ENCODE measurements around the gene FAM181A.

The FAM181A gene

DNA sequence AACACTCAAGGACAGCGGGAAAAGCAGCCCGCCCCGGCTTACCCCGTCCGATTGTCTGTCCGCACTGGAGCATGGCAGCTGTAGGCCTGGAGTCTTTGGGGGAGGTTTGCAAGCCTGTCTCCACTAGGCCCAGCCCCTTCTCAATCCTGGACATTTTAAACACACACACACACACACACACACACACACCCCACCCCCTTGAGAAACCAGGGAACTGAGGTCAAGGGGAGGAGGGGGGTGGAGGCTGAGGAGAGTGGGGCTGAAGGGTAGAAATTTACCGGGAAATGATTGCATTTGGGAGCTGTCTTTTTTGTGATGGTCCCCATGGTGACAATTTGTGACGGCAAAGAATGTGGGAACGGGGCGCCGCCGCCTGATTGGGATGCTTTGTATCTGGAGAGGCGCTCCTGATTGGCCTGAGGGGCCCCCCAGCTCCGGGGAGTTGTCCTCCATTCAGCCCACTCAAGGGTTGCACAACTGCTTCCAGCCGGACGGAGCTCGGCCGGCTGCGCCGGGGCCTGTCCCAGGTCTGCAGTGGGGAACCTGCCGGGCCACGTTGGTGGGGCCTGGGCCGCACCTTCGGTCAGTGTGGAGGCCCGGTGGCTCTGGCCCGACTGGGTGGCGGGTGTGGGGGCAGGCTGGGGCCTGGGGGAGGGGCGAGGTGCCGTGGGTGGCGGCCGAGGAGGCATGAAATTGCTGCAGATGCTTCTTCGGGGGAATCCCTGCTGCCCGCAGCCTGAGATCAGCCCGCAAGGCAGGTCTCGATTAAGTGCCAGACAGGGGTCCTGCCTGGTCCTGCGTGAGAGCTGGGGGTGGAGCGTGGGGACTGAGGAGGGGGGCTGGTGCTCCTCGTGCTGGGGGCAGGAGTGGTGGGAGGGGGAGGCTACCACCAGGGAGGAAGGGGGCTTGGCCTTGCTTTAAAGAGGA is at the start of gene FAM181A:
TSS of gene FAM181A (plus strand) at position 472 of the 927 bp plus-strand sequence. CDS start 942 bp downstream, outside the sequence.
- DNase-seq (ENCODE audit: low read depth in 3 of 3) = no peak

DNA sequence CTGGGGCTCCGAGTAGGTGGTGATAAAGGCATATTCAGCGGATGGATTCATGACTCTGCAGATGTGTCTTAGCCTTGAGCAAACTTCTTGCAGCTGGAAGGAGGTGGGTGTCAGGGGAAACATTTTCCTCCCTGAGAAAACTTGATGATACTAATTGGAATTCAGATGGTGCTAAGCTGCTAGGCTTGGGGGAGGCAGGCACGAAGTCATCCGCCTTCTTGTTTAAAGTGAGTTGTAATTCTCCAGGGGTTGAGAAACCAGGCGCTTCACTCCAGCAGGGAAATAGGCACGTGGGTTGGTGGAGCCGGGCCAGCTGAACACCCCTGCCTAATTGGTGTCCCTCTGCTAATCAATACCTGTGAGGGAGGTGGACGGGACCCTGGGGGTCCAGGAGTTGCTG is 48.9 kb upstream of the FAM181A start:
- no peak for DNase-seq (ENCODE audit: low read depth in 3 of 3)

DNA sequence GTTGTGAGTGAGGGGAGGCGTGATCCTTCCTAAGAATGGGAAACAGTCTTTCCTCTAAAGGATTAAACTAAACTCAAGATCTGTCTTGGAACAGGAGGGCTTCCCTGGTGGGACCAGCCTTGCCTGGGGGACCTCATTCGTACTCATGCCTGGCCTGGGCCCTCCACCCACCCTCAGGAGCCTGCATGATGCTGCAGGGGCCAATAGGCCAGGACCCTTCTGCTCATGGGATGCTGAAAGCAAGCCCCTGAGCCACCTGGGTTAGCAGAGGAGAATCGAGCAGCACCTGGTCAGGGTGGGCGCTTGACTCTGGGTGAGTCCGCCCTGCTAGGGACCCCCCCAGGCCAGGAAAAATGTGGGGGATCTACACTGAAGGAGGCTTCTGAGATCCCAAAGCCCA is 48.3 kb upstream of the FAM181A start:
- DNase-seq (ENCODE audit: low read depth in 3 of 3) = no peak

DNA sequence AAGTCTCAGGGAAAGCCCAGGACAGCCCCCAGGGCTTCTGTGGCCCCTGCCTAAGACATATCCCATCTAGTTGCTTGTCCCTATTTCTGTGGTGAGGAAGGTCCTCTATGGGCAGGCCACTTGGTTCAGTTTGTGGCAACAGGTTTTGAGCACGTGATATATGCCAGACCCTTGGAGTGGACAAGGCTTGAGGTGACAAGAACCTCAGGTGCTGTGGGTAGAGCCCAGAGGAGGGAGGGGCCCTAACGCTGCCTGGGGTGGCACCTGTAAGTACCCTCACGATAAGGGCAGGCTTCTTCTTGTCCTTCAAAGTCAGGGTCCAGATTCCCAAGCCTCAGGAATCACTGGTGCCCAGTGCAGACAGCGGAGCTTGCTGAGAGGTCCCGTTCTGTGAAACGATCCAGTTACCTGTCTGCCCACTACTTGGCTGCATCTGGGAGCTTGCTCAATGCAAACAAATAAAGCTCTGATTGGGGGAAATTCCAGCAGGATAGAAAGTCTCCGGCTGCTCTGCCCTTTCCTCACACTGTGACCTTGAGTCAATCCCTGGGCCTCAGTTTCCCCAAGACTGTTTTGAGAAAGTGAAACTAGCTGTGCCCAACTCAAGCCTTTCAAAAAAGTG is 47.7 kb upstream of the FAM181A start:
- DNase-seq (ENCODE audit: low read depth in 3 of 3) = no peak

DNA sequence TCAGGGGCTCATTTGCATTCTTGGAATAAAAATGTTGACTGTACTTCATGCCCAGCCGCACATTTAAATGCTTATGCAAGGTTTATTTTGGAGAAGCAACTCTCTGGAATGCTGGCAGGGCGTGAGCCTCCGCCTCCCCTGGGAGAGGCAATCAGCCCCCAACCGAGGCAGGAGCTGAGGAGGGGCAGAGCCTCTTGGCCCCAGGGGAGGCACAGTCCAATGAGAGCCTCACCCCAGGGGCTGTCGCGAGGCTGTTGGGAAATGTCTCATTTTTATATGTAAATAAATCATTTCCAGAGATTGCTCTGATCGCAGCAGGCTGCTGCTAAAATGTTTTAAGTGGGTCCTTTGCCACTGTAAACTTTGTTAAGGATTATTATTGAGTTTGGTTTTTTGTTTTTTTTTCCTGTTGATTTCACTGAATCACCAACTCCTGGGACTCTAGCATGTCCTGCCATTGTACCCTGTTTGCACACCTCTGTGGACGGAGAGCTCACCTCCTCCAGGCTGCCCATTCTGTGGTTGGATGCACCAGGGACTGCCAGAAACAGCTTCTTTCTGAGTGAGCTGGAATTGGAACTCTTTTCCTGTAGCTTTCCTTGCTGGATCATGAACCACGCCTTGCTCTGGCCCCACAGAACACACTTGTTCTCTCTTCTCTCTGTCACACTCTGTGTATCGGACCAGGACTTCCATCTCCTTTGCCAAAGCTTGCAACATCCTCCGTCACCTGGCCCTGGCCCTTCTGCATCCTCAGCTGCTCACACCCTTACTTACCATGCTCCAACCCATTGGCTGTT is 46.9 kb upstream of the FAM181A start:
- no peak for DNase-seq (ENCODE audit: low read depth in 3 of 3)

DNA sequence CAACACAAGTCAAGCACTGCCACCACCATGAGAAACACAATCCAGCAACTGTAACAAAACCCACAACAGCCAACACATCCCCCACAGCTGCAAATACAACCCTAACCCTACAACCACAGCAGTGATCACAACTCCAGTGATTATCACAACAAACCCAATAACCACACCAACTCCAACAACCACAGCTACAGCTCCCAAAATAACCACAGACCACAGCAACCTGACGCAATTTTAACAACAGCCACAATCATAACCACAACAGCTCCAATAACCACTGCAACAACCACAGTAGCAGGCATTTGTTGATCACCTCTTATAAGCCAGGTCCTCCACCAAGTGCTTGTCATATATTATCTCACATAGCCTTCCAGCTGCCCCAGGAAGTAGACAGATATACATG is 42.2 kb upstream of the FAM181A start:
- DNase-seq (ENCODE audit: low read depth in 3 of 3) = no peak

DNA sequence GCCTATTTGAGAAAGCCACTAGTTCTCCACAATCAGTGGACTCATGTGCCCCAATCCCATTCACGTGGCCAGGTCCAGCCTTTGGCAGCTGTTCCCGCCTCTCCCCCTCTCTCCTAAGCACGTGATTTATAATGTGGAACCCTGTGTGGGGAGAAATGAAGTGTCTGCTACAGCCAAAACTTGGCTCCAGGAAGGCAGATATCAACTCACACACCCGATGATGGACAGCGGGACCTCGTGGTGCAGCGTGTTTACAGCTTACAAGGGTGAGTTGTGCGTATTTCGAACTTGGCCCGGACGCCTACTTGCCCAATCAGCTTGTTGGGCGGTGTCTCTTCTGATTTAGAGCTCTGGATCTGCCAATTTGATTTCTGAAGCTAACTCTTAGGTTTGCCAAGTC is 38.1 kb upstream of the FAM181A start:
- no peak for DNase-seq (ENCODE audit: low read depth in 3 of 3)

DNA sequence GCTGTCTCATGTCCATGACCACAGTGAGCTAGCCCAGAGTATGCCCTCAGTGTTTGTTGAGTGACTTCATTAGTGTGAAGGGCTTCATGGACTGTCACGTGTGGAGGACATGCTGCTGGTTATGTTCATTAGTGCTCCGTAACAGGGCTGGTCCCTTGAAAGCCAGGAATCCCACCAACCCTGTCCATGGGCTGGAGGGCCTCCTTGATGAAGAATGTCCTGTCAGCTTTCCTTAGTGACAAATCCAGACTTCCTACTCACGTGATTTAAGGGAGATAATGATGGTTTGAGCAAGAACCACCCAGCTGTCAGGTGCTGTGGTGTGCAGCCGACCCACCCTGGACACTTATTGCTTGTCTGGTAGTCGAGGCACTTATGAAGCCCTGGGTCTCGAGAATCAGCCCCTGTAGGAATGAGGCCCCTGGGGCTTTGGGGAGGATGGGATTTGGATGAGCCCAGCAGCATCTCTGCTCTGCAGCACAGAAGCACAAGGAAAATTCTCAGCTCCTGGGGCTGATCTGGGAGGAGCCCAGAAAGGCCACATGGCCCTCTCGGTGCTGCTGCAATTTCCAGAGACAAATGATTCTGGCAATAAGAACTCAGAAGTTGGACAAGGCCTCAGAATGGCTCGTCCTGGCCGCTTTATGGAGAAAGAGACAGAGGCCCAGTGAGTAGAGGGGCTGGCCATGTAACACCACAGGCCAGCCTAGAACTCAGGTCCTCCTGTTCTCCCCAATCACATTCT is 37.2 kb upstream of the FAM181A start:
- DNase-seq (ENCODE audit: low read depth in 3 of 3) = no peak

DNA sequence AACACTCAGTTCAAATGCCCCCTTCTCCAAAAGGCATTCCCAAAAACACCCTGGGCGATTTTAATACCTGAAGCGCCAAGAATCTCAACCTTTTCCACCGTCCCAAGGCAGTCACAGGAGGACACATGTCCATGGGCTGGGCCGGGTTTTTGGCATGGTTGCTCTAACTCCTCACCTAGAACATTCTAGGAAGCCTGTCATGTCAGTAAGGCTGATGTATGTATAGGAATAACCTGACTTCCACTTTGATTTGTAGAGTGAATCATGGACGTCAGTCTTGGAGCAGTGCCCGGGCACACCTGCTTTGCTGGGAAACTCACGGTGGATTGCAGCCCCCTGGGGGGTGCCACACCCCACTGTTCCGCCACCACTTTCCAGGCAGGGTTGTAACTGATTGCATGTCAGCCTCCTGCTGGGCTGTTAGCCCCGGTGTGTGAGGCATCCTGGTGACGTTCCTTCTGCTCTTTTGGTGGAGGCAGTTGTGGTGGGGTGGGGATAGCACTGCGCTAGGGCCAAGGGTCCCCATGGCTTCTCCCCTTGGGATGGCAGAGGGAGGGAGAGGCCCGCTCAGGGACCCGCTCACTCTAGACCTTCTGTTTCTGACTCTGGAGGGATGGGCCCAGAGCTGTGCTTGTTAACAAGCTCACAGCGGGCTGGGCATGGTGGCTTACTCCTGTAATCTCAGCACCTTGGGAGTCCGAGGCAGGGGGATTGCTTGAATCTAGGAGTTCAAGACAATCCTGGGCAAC is 35.2 kb upstream of the FAM181A start:
- DNase-seq (ENCODE audit: low read depth in 3 of 3) = no peak

DNA sequence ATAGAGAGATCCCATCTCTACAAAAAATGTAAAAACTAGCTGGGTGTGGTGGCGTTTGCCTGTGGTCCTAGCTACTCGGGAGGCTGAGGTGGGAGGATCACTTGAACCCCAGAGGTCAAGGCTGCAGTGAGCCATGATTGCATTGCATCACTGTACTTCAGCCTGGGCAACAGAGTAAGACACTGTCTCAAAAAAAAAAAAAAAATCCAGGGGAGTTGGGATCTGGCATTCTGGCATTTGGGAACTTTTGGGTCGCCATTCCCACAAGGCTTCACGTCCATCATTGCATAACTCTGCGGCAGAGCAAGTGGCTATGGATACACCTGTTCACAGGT is 34.7 kb upstream of the FAM181A start:
- DNase-seq (ENCODE audit: low read depth in 3 of 3) = no peak

DNA sequence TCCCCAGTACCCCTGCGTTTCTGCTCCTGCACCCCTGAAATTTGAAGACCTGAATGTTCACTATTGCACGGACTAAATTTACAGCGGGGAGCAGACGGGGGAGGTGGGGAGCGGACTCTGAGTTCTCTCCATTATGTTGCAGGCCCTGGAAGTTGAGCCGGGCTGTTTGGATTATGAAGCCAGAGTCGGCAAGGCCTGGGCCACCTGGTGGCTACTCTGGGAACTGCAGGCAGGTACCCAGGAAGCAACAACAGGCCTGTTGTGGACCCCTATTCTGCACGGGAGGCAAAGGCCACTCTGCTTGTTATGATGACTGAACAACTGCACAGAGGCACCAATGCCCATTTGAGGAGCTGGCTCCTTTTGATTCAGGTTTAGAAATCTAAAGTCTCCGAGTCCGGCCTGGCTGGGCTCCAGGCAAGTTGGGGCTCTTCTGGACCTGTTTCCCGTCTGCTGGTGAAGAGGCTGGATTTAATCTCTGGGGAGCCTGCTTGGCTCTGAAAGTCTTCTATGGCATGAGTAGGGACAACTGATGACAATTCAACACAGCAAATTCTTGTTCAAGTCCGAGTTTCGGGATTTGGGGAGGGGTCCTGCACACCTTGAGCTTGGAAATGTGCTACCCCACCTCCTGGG is 34.1 kb upstream of the FAM181A start:
- peak; percentile 34 to 67 (median 51) for DNase-seq (ENCODE audit: low read depth in 3 of 3)

DNA sequence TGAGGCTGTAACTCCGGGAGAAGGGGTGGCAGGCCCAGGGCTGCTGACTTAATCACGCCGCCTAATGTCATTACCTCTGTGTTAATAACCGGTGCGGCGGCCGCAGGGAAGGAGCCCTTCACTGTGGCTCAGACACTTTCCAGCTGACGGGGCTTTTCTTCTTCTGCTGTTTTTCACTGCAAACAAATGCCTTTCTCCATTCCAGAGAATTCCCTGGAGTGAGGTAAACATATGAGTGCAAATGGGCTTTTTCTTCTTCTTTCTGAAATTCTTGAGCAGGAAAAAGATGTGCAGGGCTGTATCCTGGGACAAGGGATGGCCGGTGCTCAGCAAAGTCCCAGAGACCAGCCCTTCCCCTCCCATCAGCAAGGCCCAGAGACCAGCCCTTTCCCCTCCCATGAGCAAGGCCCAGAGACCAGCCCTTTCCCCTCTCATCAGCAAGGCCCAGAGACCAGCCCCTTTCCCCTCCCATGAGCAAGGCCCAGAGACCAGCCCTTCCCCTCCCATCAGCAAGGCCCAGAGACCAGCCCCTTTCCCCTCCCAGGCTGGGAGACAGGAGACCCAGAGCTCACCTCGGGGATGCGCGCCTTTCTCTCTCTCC is 33.4 kb upstream of the FAM181A start:
- no peak for DNase-seq (ENCODE audit: low read depth in 3 of 3)

DNA sequence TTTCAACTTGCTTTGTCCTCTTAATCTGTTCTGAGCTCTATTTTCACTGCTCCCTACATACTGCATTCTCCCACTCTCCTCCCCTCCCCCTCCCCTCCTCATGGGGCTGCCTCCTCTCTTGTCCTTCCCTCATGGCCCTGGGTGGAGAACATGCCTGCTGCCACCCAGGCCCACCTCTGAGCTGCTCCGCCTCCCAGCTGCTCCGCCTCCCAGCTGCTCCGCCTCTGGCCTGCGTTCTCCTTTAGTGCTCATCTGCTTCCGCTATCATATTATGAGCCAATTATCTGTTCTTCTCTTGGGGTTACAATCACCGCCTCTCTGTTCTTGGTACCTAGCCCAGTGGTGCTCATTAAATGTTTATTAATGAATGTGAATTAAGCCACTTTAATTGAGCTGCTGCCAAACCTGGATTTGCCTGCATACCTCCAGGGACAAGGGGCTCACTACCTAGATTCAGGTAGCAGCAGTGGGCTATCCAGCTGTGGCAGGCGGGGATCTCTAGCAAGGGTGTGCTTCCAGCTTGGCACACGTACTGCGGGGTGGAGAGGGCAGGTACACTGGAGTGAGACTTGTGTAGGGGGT is 32.0 kb upstream of the FAM181A start:
- DNase-seq (ENCODE audit: low read depth in 3 of 3) = no peak

DNA sequence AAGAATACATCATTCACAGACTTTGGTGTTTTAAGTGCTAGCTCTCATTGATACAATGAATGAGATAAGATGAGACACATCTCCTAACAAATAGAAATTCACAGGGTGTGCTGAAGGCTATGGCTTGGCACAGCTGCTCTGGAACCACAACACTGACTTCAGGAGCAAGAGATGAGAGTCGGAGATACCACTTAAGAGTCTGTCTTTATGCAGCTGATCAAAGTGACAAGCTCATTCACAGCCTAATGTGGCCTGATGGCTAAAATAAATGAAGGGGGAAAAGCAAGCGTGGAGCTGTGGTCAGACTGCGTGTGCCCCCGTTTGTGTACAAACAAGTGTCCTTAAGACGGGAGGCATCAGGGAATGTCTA is 29.7 kb upstream of the FAM181A start:
- no peak for DNase-seq (ENCODE audit: low read depth in 3 of 3)

DNA sequence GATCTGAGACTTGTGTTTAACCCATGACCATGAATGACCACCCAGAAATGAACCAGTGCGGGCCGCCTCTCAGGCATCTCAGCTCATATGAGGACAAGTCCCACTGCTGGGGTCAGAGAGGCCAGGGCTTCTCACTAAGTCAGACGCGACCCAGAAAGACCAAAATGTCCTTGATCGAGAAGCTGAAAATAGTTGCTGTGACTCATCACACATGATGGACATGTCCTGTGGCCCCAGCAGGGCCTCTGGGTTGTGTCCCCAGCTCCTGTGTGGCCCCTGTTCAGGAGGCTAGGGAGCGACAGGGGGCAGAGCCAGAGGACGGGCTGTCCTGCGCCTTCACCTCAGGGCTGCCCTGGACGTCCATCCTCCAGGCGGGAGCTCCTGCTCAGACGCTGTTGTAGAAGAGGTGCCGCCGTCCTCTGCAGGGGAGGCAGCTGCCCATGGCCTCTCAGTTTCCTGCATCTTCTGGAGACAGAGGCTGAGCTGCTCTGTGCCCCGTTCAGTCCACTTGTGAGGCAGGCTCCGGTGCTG is 29.0 kb upstream of the FAM181A start:
- no peak for DNase-seq (ENCODE audit: low read depth in 3 of 3)

DNA sequence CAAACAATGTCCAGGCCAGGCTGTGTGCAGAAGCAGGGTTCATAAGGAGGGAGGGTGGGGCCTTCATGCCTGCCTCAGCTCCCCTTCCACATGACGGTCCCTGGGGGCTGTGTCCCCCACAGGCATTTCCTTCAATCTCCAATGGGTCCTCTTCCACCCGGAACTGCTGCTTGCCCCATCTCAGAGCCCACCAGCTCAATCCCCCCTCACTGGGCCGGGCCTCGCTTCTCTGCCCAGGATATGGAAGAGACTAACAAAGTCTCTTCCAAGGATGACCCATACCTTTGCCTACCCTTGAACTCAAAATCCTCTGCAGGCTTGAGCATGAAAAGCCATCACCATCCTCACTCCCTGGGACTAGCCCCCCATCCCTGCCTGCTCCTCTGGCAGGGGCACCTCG is 28.4 kb upstream of the FAM181A start:
- no peak for DNase-seq (ENCODE audit: low read depth in 3 of 3)

DNA sequence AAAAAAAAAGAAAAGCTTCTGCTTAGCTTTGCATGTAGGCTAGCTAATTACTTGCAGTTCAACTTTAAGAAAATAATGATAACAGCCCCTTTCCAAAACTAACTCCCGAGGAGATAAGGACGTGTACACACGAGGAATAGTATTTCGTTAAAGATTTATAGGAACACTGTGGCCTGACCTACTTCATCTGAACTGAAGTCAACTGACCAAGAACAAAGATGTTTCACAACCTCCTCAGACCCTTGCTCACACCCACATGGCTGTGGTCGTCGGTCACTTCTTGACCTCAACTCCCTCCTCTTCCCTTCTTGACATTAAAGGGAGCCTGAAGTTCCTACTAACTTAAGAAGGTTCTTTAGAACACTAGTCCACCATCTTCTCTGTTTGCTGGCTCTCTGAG is 25.3 kb upstream of the FAM181A start:
- DNase-seq (ENCODE audit: low read depth in 3 of 3) = no peak

DNA sequence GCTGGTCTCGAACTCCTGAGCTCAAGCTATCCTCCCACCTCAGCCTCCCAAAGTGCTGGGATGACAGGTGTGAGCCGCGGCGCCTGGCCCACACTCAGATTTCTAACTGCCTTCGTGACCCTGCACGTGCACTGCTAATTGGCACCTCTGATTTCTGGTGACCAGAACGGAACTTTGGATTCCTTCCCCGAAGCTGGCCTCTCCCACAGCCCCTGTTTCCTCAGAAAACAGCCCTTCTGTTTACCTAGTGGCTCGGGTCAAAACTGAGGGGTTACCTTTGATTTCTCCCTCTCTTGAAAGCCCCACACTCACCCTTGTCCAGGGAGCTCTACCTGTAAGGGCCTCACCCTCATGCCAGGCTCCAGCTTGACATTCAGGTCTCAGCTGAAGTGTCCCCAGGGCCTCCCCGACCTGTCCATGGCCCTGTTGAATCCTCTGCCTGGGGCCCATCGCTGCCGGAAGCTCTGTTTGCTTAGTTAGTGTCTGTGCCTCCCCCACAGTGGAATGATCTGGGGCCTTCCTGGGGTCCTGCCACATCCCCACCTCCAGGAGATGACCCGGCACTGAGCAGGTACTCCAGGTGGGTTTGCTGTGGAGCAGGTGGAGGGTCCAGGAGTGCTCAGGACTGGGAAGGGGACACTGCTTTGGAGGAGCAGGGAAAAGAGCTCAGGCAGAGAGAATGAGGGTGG is 24.4 kb upstream of the FAM181A start:
- DNase-seq (ENCODE audit: low read depth in 3 of 3) = no peak
